DND-41 (cell line): ENCODE measurements around the gene SYNE3.

Source experiments
- CTCF ChIP-seq: IDR thresholded peaks from 2 replicates; pipeline ENCODE4 v1.5.1; 2012; ENCODE audit warnings: borderline replicate concordance, low read length, moderate library complexity, mild to moderate bottlenecking; ENCODE audit not compliant: poor library complexity, severe bottlenecking; ENCODE audit errors: extremely low read depth
- EZH2 ChIP-seq: IDR thresholded peaks from 3 replicates; pipeline ENCODE4 v1.6.1; 2012; ENCODE audit warnings: borderline replicate concordance, low read depth, mild to moderate bottlenecking, moderate library complexity, low read length, inconsistent platforms; ENCODE audit not compliant: severe bottlenecking

DNA sequence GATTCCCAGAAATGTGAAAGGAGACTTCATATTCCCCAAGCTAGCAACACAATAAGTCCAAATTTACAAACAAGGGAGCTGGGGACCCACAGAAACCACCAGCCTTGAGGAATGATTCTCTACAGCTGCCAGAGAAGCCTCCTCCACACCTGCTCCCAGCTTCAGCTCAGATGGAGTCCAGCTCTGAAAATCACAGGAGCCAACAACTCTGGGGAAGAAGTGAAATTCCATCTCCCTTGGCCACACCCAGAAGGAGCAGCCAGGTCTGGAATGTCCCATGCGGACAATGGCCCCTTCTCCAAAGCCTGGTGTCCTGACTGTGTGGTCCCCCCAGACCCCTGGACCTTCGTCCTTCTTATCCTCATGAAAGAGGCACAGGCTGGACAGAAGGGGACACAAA, 45.4 kb downstream of the SYNE3 start:
- TF ChIP-seq CTCF, result no peak
- TF ChIP-seq EZH2, result no peak
